ENCODE measurements around the gene CCDC68. TPM values are rescaled to one million over a fixed set of nuclear protein-coding genes. Genes with fewer than 3 reads are reported as not detected.

Gene CCDC68
- total and polyA plus RNA-seq, 2 of the 8 experiments (the other 6 are each of a cell fraction or from before 2014, with no cell fraction given), result 0.06 to 0.80 TPM

GRCh38 chr18:55003695-55004094, 44.4 kb upstream of the CCDC68 start:
- Histone ChIP-seq H4K8ac (ENCODE audit: extremely low read depth, insufficient read depth, low read length) (no peak overlapping the region), H4K5ac (ENCODE audit: insufficient read length, low read depth, low read length) (no peak overlapping the region), H3K56ac (replicated peaks; ENCODE audit: insufficient read length, low read depth, low read length) (no peak overlapping the region), H2AK5ac (ENCODE audit: low read depth, low read length) (no peak overlapping the region), H3K23me2 (ENCODE audit: low read depth, low read length) (no peaks in the 10 kb centered on the region), H3K36me3 (ENCODE audit: control insufficient read depth in 2 of 4, insufficient read depth in 4 of 4, low read length in 3 of 4) (no peaks in the 10 kb centered on the region), H2BK5ac (ENCODE audit: low read depth, low read length) (no peak overlapping the region), H2BK20ac (ENCODE audit: low read length) (no peak overlapping the region), H3K4ac (replicated peaks; ENCODE audit: insufficient read length, low read depth, low read length) (no peak overlapping the region), H2BK15ac (ENCODE audit: low read length) (no peak overlapping the region), H4K91ac (replicated peaks; ENCODE audit: insufficient read length, low read length) (no peak overlapping the region), H3K27me3 (replicated peaks in 1 of 4; ENCODE audit: control insufficient read depth in 3 of 4, extremely low read depth in 1 of 4, insufficient read depth in 3 of 4, low read length in 3 of 4) (no peaks in the 10 kb centered on the region), H2AFZ (ENCODE audit: low read length) (no peak overlapping the region), H4K20me1 (replicated peaks in 1 of 2; ENCODE audit: control insufficient read depth in 1 of 2, insufficient read depth in 2 of 2, low read length in 2 of 2) (no peaks in the 10 kb centered on the region), H3K79me1 (ENCODE audit: low read depth, low read length) (no peaks in the 10 kb centered on the region), H3K79me2 (ENCODE audit: control insufficient read depth in 1 of 2, insufficient read depth in 2 of 2, low read length in 2 of 2) (no peaks in the 10 kb centered on the region), H3K23ac (ENCODE audit: insufficient read length) (no peak overlapping the region), H3K18ac (ENCODE audit: extremely low read depth, low read length) (no peak overlapping the region), H3K27ac (ENCODE audit: low read depth, low read length) (no peak overlapping the region), H3K14ac (ENCODE audit: insufficient read length) (no peak overlapping the region), H3K9me3 (ENCODE audit: insufficient read depth in 2 of 2, low read depth in 1 of 2, low read length in 1 of 2) (no peaks in the 10 kb centered on the region), H2BK12ac (ENCODE audit: low read depth, low read length) (no peak overlapping the region), H2BK120ac (replicated peaks; ENCODE audit: low read depth, low read length) (no peak overlapping the region), H3K4me1 (replicated peaks in 1 of 4; ENCODE audit: control insufficient read depth in 3 of 4, insufficient read depth in 4 of 4, low read length in 3 of 4) (no peaks in the 10 kb centered on the region), H3K4me3 (ENCODE audit: extremely low read depth in 1 of 4, insufficient read depth in 2 of 4, low read depth in 3 of 4, low read length in 4 of 4) (no peak overlapping the region), H3K4me2 (ENCODE audit: insufficient read depth in 1 of 2, low read depth in 2 of 2, low read length in 2 of 2) (no peak overlapping the region), H3K9ac (replicated peaks in 1 of 4; ENCODE audit: extremely low read depth in 1 of 4, low read depth in 3 of 4, low read length in 3 of 4) (no peak overlapping the region)
- DNase-seq (ENCODE audit: low read depth in 1 of 2, low spot score in 2 of 2) (no peak), FAIRE-seq (no peak)
- CTCF ChIA-PET (ENCODE audit: partially characterized antibody), result interaction anchor here (1.0 to 2.1 kb wide), 3 partner anchors 10 to 20 kb away, joined by 3 to 8 read pairs (median 3); no protein-coding TSS in a partner anchor
- WGBS, 2 experiments (ENCODE audit: extremely low coverage in 1 of 2, insufficient coverage in 1 of 2, insufficient read length in 1 of 2, insufficient replicate concordance in 2 of 2, low coverage in 1 of 2, low lambda C conversion rate in 2 of 2, missing lambda C conversion rate in 1 of 2), result 93% methylated on average over 5 of the region's 5 CpGs; no CpG with 5 or more reads in 1 of the 2 experiments
- POLR2A ChIA-PET (ENCODE audit: partially characterized antibody), result no interaction called here
- TF ChIP-seq SUZ12 (IDR thresholded peaks at IDR 0.05; ENCODE audit: low read length), result no peak
- no peak for TF ChIP-seq SP1 (IDR thresholded peaks at IDR 0.05; ENCODE audit: low read depth, low read length)
- TF ChIP-seq CHD2 (IDR thresholded peaks at IDR 0.05; ENCODE audit: low read length), result no peak
- no peak for TF ChIP-seq CTBP2 (IDR thresholded peaks at IDR 0.05; ENCODE audit: borderline replicate concordance, insufficient read depth, insufficient read length, low read length)
- no peak for TF ChIP-seq EZH2 (IDR thresholded peaks at IDR 0.05; ENCODE audit: low read depth, low read length, severe bottlenecking)
- TF ChIP-seq CTCF (IDR thresholded peaks at IDR 0.05; ENCODE audit: control extremely low read depth in 1 of 3, insufficient read depth in 1 of 3, low read depth in 1 of 3, low read length in 3 of 3), result no peak
- no peak for TF ChIP-seq ZNF274 (IDR thresholded peaks at IDR 0.05; ENCODE audit: borderline replicate concordance, extremely low read depth, low read length)
- no peak for TF ChIP-seq PHF8 (conservative IDR thresholded peaks at IDR 0.05; ENCODE audit: low read depth, low read length)
- TF ChIP-seq NANOG (IDR thresholded peaks at IDR 0.05; ENCODE audit: insufficient read depth, low read depth, low read length, poor library complexity, severe bottlenecking), result no peak
- TF ChIP-seq SIRT6 (IDR thresholded peaks at IDR 0.05; ENCODE audit: low read length), result no peak
- no peak for TF ChIP-seq FOSL1 (IDR thresholded peaks at IDR 0.05; ENCODE audit: insufficient read depth, low read depth, low read length)
- no peak for TF ChIP-seq HDAC6 (IDR thresholded peaks at IDR 0.05; ENCODE audit: low read depth, low read length)

Measured in H1 (cell line).